GM12865 (cell line): ENCODE results near the gene FAM193B.
A peak's percentile ranks its signal among the peaks of the same experiment; 100 is the strongest.

Source experiments
- DNase-seq: peaks from one replicate; pipeline ENCODE4 v3.0.0; 2010; ENCODE audit warnings: low read depth
- H3K4me3 ChIP-seq: 2 replicates; pipeline ENCODE4 v1.5.1; 2011; ENCODE audit warnings: mild to moderate bottlenecking, low read depth, low read length, control low read depth
- TF ChIP-seq, protein P1 (sequence below): IDR thresholded peaks from 2 replicates; pipeline ENCODE4 v1.5.1; 2011; ENCODE audit warnings: low read length, control low read depth, low read depth, inconsistent platforms; ENCODE audit not compliant: insufficient read depth; ENCODE audit errors: missing control alignments

Gene FAM193B

DNA sequence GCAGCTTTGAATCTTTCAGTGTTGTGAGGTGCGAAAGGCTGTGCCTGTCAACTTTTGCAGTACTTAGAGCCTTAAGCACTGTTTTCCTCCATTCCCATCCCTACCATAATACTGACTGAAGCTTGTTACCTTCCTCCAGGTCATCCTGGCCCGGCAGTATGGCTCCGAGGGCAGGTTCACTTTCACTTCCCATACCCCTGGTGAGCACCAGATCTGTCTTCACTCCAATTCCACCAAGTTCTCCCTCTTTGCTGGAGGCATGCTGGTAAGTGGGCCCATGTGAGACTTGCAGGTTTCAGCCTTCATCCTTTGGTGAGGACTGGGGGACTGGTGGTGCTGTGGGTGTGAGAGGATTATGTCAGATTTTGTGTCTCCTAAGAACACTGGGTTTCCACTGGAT, 39.1 kb upstream of the FAM193B start:
- TF ChIP-seq, protein P1, sequence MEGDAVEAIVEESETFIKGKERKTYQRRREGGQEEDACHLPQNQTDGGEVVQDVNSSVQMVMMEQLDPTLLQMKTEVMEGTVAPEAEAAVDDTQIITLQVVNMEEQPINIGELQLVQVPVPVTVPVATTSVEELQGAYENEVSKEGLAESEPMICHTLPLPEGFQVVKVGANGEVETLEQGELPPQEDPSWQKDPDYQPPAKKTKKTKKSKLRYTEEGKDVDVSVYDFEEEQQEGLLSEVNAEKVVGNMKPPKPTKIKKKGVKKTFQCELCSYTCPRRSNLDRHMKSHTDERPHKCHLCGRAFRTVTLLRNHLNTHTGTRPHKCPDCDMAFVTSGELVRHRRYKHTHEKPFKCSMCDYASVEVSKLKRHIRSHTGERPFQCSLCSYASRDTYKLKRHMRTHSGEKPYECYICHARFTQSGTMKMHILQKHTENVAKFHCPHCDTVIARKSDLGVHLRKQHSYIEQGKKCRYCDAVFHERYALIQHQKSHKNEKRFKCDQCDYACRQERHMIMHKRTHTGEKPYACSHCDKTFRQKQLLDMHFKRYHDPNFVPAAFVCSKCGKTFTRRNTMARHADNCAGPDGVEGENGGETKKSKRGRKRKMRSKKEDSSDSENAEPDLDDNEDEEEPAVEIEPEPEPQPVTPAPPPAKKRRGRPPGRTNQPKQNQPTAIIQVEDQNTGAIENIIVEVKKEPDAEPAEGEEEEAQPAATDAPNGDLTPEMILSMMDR: no peak
- no peak for DNase-seq
- no peak overlapping the region for H3K4me3 ChIP-seq

DNA sequence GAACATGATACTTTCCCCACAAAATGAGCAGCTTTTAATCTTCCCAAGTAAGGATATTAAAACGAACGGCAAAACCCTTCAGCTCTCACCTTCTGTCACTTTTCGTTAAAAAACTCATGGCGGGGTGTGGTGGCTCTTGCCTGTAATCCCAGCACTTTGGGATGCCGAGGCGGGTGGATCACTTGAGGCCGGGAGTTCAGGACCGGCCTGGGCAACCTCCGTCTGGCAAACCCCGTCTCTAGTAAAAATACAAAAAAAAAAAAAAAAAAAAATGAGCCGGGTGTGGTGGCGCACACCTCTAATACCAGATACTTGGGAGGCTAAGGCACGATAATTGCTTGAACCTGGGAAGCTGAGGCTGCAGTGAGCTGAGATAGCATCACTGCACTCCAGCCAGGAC, 38.5 kb upstream of the FAM193B start:
- H3K4me3 ChIP-seq: peak overlapping the region; percentile 80
- DNase-seq: no peak
- TF ChIP-seq, protein P1: no peak

DNA sequence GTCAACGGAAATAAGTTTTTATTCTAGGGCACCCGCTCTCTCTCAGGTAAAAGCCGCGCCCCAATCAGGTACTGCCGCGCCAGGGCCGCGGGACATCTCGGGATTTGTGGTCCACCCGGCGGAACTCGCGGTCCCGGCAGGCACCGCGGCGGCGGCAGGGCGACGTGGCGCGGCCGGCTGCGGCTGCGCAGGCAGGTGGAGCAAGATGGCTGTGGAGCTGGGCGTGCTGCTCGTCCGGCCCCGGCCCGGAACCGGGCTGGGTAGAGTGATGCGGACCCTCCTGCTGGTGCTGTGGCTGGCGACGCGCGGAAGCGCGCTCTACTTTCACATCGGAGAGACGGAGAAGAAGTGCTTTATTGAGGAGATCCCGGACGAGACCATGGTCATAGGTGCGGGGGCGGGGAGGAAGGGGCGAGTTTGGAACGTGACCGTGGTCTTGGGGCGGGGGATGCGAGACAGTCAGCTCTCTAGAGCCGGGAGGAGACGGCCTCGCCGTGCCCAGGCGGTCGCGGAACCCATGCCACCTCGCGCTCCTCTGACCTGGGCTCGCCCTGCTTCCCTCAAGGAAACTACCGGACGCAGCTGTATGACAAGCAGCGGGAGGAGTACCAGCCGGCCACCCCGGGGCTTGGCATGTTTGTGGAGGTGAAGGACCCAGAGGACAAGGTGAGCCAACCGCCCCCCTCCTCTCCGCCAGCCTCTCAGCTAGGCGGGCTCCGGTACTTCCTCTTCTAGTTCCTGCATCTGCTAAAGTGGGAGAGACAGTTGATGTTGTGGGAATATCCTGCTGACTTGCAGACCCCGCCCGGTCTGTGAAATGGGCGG, 37.9 kb upstream of the FAM193B start, which contains the start of gene TMED9:
Gene TMED9 (plus strand): TSS at position 194 of the 825 bp plus-strand sequence. CDS start 12 bp downstream, at position 206.
- DNase-seq: peak; percentile 92
- TF ChIP-seq, protein P1: no peak
- H3K4me3 ChIP-seq: peak within 1 kb of the TSS; percentile 80

DNA sequence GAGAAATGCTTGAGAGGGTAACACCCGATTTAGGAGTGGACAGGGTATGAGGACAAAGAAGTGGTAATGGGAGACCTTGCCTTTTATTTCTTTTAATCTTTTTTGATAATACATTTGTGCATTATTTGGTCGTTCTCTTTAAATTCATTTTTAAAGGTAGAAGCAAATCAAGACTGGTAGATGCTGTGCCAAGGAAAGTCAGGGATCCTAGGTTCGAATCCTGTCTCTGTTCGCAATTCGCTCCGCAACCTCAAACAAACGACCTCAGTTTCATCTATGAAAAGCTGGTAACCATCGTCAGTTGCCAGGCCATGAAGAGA, 37.3 kb upstream of the FAM193B start:
- H3K4me3 ChIP-seq: peak overlapping the region; percentile 80
- TF ChIP-seq, protein P1: no peak
- no peak for DNase-seq

DNA sequence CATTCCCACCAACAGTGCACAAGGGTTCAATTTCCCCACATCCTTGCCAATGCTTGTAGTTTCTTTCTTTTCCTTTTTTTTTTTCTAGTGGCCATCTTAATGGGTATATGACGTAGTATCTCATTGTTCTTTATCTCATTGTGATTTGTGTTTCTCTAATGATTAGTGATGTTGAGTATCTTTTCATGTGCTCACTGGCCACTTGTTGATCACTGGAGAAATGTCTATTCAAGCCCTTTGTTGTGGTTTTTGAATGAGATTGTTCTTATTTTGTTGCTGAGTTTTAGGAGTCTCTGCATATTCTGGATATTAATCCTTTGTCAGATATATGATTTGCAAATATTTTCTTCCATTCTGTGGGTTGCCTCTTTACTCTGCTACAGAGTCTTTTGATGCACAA, 36.0 kb upstream of the FAM193B start:
- no peak for DNase-seq
- H3K4me3 ChIP-seq: no peak overlapping the region
- TF ChIP-seq, protein P1: no peak

DNA sequence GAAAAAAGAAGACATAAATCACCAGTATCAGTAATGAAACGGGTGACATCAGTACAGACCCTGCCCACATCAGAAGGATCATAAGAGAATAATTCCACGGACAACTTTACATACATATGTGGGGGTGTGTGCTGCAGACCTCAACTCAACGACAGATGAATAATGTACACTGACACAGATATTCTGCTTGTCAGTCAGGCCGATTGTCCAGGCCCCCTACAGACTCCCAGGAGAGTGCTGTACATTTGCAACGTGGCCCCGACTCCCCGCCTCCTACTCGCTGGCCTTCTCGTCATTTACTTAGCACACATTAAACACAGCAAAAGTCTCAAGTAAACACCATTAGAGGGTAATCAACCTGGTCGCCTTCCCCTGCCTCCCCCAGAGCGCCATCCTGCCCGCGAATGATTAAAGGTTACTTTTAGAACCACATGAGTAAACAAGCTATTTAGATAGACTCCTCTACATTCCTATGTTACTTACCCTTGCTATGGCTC, 34.1 kb upstream of the FAM193B start:
- no peak overlapping the region for H3K4me3 ChIP-seq
- no peak for DNase-seq
- TF ChIP-seq, protein P1: no peak
